ENCODE measurements around the gene FTSJ3. TPM values are rescaled to one million over a fixed set of nuclear protein-coding genes. Genes with fewer than 3 reads are reported as not detected.

FTSJ3 gene
- total RNA-seq, 1 experiment from 2014 or later: 80.3 TPM

- H2BK12ac ChIP-seq (ENCODE audit: insufficient read length, low read depth, low read length): no peak overlapping the region
- no peak overlapping the region for H3T11ph ChIP-seq (ENCODE audit: low read length)
- H2BK120ac ChIP-seq (ENCODE audit: low read depth, low read length, poor library complexity, severe bottlenecking): no peak overlapping the region
- WGBS (ENCODE audit: extremely low coverage, insufficient read length, low lambda C conversion rate): no CpG with 5 or more reads among the region's 2 CpGs
- no peak overlapping the region for H4K91ac ChIP-seq (ENCODE audit: insufficient read length, low read depth, low read length)
- H3K27me3 Mint-ChIP-seq (ENCODE audit: low read depth): peaks cover 49% of the 10 kb centered on the region
- H3K4me1 ChIP-seq (ENCODE audit: insufficient read depth, low read length): no peaks in the 10 kb centered on the region
- H2AK5ac ChIP-seq (ENCODE audit: insufficient read length, low read length): no peak overlapping the region
- no peaks in the 10 kb centered on the region for H3K23me2 ChIP-seq (ENCODE audit: insufficient read length, low read depth, low read length, poor library complexity, severe bottlenecking)
- no peak for TF ChIP-seq CTCF (conservative IDR thresholded peaks at IDR 0.05)
- no peak overlapping the region for H3K56ac ChIP-seq (ENCODE audit: insufficient read length, low read depth, low read length)
- H3K79me1 ChIP-seq (ENCODE audit: insufficient read depth, low read depth, low read length, poor library complexity, severe bottlenecking): no peaks in the 10 kb centered on the region
- no peak overlapping the region for H2BK15ac ChIP-seq (ENCODE audit: low read depth, low read length)
- no peaks in the 10 kb centered on the region for H3K79me2 ChIP-seq (ENCODE audit: insufficient read depth, low read length)
- H3K18ac ChIP-seq (ENCODE audit: insufficient read length, low read depth, low read length): no peak overlapping the region
- H4K5ac ChIP-seq (ENCODE audit: insufficient read length, low read depth, low read length): no peak overlapping the region
- H3K36me3 Mint-ChIP-seq (ENCODE audit: insufficient read depth in 1 of 3, low read depth in 3 of 3): peaks cover 0 to 5% (median under 1%) of the 10 kb centered on the region in 3 experiments; a peak in 4 of 7 replicates
- H3K9me3 ChIP-seq (ENCODE audit: control insufficient read depth, low read depth, low read length): no peaks in the 10 kb centered on the region
- H4K8ac ChIP-seq (replicated peaks; ENCODE audit: insufficient read length, low read depth, low read length): no peak overlapping the region
- H4K20me1 ChIP-seq (ENCODE audit: control insufficient read depth, insufficient read depth, insufficient read length): no peaks in the 10 kb centered on the region
- no peak overlapping the region for H3K4ac ChIP-seq (ENCODE audit: low read depth, low read length)
- peaks cover 2% of the 10 kb centered on the region in 2 experiments; a peak in 1 of 4 replicates for H3K4me1 Mint-ChIP-seq
- H3K4me3 Mint-ChIP-seq: no peak overlapping the region; a peak in 1 of 5 replicates
- H3K9me3 Mint-ChIP-seq: peaks cover 5 to 10% of the 10 kb centered on the region in 2 experiments
- H2BK5ac ChIP-seq (ENCODE audit: insufficient read length, low read length): no peak overlapping the region
- H2AFZ ChIP-seq (ENCODE audit: low read length): no peak overlapping the region
- no peaks in the 10 kb centered on the region; the same call in 1 of the 2 replicates for H3K27me3 ChIP-seq (ENCODE audit: insufficient read depth, low read length)
- no peak overlapping the region for H3K14ac ChIP-seq (ENCODE audit: insufficient read depth, low read length)
- no peak overlapping the region for H3K27ac Mint-ChIP-seq
- H3K27ac ChIP-seq (ENCODE audit: insufficient read length, low read depth, low read length): no peak overlapping the region
- no peak for DNase-seq
- H2BK20ac ChIP-seq (ENCODE audit: low read depth, low read length, poor library complexity, severe bottlenecking): no peak overlapping the region
- no peak overlapping the region for H3K9ac ChIP-seq (ENCODE audit: extremely low read depth, insufficient read length, low read length)
- no peak overlapping the region for H3K23ac ChIP-seq (ENCODE audit: insufficient read length, low read depth, low read length)
- no peak overlapping the region for H3K4me2 ChIP-seq (ENCODE audit: insufficient read depth, insufficient read length, low read length)
Observed at GRCh38 chr17:63853260-63853659, 25.8 kb upstream of the FTSJ3 start.
